GM18909 (cell line): ENCODE data around the gene SEC16B.

Experiments used
- ATAC-seq: cut with Tn5 transposase; IDR thresholded peaks from one replicate; pipeline ENCODE4 v1.9.1; 2021; ENCODE audit warnings: mild to moderate bottlenecking; ENCODE audit not compliant: unreplicated experiment, poor library complexity

The SEC16B gene

DNA sequence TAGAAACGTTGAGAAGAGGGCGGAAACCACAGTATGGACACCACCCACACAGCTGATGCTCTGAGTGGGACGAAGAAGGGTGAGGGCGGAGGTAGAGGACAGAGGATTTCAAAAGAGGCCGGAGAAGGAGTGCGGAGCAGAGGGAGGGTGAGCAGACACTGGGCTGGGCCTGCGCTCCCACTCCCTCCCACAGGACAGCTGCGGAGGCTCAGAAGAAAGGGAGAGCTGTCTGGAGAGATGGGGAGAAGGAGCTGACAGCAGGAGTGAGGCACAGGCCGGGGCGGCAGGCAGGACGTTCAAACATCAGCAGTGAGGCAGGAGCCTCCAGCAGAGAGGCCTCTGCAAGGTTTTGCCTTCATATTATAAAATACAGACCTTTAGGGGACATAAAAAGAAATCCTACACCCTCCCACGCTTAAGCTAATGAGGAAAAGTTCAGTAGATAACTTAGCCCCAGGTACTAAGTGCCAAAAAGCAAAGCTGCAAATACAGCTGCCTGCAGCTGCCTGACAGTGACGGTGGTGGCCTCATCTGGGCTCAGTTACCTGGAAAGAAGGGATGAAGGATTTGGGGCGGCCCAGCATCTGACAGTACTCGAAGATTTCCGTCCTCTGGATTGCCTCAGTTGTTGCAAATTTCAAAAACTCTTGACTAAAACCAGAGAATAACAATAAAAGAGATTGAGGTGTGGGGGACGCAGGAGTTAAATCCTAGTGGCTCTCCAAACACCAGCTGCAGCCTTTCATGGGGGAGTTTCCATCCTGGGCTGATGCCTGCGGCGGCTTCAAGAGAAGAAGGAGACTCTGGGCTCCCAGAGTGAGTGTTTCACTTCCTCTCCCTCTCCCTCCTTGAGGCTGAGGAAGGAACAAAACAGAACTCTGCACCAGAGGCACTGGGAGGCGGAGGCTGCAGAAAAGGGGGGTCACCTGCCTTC lies 25.6 kb downstream of the SEC16B start:
- ATAC-seq = no peak

DNA sequence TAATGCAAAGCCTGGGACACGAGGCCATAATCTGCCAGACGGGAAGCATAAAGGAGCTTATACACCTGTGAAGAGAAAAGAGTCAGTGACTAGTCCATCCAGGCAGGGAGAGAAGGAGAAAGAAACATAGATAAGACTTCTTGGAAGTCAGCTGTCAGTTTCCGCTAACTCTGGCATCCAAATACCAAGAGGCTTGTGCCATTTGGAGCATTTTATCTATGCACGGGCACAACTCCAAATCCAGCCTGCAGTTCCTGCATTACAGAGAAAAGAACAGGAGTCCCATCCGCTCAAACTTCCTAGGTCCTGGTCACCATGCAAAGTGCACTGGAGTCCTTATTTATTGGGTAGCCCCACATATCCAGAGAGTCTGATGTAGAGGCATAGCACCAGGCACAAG lies 27.9 kb downstream of the SEC16B start:
- ATAC-seq = no peak

DNA sequence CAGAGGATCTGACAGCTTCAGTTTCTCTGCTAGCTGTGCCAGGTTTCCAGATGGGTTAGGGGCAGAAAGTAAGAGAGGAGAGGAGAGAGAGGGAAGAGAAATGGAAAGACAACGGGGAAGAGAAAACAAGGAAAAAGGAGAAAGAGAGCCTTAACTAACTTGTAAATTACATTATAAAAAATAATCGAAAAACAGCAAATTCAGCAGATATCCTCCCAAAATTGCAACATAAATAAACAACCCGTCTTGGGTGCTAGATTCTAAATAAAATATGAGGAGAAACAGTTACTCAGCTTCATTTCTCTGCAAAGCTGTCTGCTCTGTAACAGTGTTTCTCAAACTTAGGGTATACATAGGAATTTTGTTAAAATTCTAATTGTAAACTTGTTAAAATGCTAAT lies 29.2 kb downstream of the SEC16B start:
- no peak for ATAC-seq

DNA sequence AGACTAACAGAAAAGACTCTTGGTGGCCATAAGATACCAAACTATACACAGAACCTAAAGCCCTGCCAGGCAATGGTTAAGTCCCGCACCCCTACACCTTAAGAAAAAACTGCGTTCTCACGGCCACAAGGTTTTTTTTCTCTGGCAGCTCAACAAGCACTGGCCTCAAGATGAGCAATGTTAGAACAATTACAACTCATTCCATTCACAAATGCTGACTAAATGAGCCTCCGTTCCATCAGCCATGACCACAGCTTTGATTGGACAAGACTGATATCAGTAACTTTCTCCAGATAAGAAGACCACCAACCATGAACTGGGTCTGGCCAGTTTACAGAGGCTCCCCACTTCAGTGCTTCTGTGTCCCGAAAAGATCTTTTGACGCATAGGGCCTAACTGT lies 31.9 kb downstream of the SEC16B start:
- ATAC-seq = no peak

DNA sequence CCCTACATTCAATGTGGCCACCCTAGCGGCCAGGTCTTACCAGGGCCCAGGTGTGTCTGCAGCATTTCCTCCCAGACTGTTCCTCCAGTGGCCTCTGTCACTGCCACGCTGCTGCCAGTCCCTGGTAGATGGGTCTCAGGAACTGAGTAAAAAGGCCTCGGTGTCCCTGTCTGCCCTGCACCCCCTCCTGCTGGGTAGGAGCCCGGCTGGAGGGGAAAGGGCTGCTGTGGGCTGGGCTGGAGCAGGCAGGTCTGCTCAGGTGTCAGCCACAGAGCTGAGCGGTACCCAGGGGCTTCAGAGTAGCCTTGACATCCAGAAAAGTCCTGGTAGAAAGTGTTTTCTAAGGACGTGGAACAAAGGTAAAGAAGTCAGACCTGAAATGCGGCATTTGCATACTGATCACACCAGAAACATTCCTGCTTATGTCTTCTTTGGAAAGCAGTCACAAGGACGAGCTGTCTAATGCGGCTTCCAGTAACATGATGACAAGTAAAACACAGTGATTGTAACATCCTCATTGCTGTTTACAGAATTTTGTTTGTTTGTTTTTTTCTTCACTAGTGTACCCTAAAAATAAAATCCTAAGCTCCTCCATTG lies 32.6 kb downstream of the SEC16B start:
- no peak for ATAC-seq

DNA sequence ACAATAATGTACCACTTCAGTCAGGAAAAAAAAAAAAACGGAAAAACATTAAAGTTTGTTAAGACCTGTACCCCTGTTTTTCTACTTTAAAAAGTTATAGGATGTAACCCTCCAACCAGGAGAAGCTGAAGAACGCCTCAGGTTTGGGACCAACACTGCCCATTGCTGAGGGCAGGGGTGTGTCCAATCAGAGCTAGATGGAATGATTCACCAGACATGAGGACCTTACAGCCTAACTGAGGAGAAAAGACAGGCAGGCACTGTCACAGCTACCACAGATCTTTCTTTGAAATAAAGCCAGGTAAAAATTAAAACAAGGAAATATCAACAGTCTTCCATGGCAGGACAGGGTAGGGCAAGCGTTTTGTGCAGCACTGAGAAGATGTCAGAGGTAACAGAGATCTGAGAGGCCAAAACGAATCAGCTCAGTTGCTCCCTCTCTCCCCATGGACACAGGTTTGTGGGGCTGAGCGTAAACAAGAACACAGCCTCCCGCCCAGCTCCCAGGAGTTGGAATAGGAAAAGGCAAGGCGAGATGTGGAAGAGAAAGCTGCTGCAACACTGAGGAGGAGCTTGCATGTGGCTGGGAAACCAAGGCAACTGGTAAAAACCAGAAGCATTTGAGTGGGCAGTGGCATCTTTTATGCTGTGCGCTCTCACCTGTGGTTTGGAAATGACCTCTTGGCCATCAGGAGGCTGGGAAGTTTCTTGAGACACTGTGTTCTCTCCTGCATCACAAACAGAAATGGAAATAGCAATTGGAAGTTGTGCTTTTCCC lies 34.0 kb downstream of the SEC16B start:
- ATAC-seq = no peak

DNA sequence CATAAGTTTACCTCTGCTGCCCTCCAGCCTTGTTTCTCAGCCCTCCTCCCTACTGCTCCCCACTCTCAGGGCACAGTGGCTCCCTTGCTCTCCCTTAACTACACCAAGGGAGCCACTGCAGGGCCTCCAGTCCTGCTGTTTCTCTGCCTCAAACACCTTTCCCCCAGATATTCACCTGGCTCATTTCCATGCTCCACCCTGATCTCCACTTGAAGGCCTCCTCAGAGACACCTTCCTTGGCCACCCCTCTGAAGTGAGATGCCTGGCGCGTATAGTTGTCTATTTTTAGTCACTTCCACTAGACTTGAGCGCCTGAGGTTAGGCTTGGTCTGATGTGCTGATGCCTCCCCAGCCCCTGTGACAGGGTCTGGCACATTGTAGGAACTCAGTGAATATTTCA lies 34.9 kb downstream of the SEC16B start:
- ATAC-seq = no peak

DNA sequence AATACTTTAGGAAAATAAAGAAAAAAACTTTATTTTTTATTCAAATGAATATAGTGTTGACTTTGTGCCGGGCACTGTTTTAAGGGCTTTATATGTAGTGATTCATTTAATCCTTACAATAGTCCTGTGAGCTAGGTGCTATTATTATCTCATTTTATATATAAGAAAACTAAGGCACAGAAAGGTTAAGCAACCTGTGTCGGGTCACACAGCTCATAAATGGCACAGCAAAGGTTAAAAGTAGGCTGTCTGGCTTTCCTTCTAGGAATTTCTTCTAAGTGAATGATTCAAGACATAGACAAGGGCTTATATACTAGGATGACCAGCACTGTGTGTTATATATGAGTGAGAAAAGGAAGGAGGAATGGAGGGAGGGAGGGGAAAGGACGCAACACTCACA lies 35.4 kb downstream of the SEC16B start:
- no peak for ATAC-seq

DNA sequence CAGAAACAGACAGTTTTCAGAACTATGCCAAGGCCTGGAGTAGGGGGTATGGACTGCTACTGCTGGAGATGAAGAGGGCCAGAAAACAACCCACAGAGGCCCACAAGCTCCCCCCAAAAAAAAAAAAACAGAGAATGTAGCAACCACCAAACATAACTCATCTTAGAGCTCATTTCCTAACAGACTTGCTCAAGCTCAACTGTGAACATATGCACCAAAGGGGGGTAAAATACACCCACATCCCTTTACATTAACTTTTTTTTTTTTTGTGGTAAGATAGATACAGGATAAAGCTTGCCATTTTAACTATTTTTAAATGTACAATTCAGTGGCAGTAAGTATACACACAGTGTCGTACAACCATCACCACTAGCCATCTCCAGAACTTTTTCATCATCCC lies 36.0 kb downstream of the SEC16B start:
- ATAC-seq = no peak

DNA sequence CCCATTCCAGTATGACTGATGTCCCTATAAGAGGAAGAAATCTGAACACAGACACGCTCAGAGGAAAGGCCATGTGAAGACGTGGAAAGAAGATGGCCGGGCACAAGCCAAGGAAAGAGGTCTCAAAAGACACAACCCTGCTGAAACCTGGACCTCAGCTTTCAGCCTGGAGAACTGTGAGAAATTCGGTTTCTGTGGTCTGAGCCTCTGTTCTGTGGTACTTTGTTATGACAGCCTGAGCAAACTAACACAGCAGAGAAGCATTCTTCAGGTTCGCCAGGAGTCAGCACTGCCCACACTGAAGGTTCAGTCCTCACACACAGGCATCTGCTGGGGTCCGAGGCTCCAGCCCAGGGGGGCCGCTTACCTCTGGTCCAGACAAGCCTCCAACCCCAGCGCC lies 37.7 kb downstream of the SEC16B start:
- ATAC-seq = no peak

DNA sequence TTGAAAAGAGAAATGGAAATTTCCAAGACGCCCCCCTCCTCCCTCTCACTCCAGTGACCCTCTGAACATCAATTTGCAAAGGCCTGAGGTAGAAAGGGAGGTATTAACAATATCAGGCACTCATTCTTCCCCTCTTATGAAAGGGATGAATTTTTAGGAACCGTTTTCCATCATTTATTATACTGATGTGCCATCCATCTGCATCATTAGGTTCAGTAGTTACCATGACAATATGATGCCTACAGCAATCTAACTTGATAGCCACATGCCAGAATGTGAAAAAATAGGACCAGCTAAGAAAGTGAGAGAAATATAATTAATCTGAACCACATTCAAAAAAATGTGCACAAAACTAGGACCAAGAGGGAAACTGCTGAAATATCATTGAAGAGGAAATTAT lies 40.9 kb downstream of the SEC16B start:
- no peak for ATAC-seq

DNA sequence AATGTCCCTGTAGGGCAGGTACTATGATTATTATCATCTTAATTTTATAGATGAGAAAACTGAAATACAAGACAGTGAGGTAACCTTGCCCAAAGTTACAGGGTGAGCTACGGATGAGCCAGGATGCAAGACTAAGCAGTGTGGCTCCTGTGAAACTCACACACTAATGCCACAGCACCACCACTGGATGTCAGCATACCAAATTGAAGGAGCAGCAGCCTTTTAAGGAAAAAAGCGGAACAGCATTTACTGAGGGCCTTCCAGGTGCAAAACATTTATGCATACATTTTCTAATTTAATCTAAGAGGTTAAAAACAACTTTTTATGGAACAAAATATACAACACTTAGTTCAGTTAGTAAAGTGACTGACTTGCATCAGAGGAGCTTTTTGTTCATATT lies 41.7 kb downstream of the SEC16B start:
- ATAC-seq = no peak

DNA sequence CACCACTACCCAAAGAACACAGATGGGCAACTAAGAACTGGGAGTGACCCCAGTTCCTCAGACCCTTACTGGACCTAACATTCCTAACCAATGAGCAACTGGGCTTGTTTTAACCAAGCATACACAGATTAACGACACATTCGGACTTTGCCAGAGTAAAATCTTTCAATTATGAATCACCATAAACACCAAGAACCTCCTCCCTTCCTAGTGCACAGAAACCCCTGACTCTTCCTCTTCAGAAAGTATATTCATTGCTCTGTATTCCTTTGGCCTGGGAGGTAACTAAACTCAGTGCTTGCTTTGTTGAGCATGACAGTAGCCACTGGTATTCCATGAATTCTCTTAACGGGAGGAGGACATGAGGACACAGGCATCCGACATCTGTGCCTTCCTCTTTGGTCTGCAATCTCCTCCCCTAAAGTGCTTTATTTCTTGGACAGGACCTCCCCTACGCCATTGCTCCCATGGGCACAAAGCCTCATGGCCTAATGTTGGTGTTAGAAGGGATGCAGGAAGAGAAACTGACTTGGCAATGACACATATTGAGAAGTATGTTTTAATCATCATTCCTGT lies 42.7 kb downstream of the SEC16B start:
- no peak for ATAC-seq

DNA sequence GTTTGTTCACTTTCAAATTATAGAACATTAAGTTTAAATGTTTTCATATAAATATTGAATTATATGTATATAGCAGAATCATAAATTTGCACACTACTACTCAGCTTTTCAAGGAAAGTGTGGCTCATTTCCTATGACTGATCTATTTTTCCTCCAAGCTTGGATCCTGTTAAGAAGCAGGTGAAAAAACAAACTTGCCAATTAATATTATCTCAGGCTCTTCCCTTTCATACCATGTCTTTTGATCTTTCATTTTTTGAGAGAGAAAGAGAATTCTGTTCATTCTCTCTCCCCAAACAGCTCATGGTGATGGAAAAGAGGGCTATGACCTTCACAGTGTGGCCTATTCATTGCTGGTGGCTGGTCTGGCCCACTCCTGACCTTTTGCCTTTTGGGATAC lies 43.7 kb downstream of the SEC16B start:
- ATAC-seq = no peak

DNA sequence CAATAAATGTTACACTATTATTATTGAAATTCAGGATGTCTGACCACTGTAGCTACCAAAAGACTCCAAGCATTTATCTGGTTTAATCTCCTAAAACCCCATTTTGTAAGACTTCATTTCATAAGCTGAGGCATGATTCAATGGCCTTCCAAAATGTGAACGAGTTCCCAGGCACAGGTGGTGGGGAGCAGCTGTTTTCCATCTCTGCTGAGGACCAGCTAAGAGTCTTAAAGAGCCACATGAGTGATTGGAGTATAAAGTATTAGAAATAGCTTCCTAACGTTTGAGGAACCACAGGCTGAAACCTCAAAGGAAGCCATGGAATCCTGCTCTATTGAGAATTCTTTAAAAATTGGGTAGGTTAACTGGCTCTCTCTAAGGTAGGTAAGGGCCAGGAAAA lies 44.9 kb downstream of the SEC16B start:
- no peak for ATAC-seq

DNA sequence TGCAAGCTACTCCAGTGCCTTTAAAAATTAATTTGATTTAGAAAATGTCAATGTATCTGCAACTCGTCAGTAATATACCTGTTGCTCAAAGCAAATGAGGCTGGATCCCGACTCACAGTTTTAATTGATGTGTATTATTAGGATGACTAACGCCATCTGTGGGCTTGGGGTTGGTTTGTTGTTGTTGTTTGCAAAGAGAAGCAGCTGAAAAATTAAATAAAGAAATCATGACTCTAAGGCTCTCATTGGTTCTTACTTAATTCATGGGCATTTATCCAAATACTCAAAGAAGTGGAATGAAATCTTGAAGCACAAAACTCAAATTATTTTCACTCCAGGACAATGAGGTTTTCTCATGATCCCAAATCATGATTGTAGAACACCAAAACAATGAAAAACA lies 46.4 kb downstream of the SEC16B start:
- no peak for ATAC-seq

DNA sequence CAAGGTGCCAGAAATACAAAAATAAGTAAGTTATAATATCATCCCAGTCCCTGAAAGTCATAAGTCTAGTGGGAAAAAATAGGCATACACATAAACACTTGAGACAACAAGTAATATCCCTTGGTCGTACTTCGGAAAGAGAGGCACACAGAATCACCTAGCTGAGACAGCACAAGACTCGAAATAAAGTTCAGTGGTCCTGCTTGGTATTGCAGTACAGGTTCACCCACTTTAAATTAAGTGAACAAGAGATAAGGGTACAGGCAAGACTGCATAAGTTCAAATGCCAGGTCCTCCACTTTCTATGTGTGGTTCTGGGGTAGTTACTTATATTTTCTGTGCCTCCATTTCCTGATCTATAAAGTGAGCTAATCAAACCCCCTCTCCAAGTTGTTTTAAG lies 47.6 kb downstream of the SEC16B start:
- ATAC-seq = no peak

DNA sequence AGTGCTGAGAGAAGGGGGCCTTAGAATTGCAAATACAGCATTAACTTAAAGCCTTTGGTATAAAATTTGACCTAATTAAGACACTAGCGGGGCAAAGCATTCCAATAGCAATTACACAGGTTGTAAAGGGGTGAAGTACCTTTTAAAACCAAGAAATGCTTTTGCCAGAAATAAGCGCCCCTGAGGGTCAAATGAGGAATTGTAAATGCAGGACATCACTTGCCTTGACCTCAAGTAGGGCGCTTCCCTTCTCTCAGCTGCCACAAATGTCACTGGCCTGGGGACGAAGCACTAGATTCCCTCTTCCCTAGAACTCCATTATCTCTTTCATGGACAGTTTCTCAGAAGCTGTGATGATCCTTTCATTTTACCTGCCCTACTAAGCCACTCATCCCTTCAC lies 48.3 kb downstream of the SEC16B start:
- ATAC-seq = no peak

DNA sequence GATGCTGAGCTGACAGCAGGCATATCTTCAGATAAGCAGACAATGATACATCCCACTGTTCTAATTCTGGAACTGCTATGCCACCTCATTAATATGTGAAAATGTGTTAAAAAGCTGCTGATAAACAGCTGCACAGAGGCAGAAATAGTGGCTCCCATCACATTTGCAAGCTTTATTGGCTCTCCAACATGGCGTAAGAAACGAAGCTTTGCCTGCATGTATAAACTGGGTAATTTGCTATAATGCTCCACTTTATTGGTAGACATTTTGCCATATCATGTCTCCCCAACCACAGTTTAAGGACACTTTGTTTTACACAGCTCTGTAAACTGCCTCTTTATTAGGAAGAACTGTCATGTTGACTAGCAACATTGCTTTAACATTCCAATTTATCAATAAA lies 49.8 kb downstream of the SEC16B start:
- ATAC-seq = no peak

DNA sequence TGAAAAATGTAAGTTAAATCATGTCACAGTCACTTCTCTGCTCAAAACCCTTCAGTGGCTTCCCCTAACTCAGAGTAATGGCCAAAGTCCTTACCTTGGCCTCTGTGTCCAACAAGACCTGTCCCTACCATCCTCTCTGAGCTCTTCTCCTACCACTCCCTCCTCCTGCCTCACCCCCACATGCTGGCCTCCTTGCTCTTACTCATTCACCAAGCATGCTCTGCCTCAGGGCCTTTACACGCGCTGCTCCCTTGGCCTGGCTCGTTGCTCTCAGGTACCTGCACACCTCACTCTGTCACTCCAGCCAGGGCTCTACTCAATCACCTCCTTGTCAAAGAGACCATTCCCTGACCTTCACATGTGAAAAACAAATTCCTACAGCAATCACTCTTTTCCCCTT lies 54.2 kb downstream of the SEC16B start:
- ATAC-seq = no peak

DNA sequence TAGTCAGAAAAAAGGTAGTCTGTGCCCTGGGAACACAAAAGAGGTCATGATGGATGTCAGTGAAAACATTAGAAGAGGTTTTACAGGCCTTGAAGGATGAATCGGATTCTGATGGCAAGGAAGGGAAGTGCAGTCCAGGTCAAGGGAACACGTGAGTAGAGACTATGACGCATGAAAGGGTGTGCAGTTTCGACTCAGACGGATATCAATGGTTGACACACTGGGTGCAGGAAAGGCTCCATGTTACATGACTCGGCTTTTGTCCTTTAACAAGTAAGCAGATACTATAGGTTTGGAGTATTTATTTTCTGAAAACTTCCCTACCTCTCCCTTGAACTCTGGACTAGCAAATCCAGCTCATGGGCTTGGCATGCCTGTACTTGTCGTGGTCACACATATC lies 55.3 kb downstream of the SEC16B start:
- no peak for ATAC-seq
